HG02840 (cell line): ENCODE measurements around the gene YY1AP1.
A peak's percentile ranks its signal among the peaks of the same experiment; 100 is the strongest.
"Not testable (repeated sequence)": the region's sequence is repeated elsewhere in the genome, so short reads cannot be mapped to it uniquely, and the experiment has no call there.

Experiments used
- ATAC-seq: cut with Tn5 transposase; IDR thresholded peaks from one replicate; pipeline ENCODE4 v1.9.1; 2021; ENCODE audit warnings: mild to moderate bottlenecking, moderate library complexity, moderate number of reproducible peaks; ENCODE audit not compliant: unreplicated experiment, low FRiP score

YY1AP1 gene

GRCh38 chr1:155688324-155689080 is at the start of gene YY1AP1:
TSS of gene YY1AP1 (minus strand) at chr1:155688774. CDS start at chr1:155680436, 8,338 bp downstream.
- peak; percentile 83 for ATAC-seq

- no peak for ATAC-seq
These were observed 40.7 kb upstream of the YY1AP1 start for GRCh38 chr1:155729031-155729898.

GRCh38 chr1:155725142-155725541 is 36.6 kb upstream of the YY1AP1 start:
- ATAC-seq: no peak

- no peak for ATAC-seq
These were observed 31.1 kb upstream of the YY1AP1 start for GRCh38 chr1:155719703-155720102.

GRCh38 chr1:155718524-155719115 is 30.0 kb upstream of the YY1AP1 start:
- ATAC-seq: not testable (repeated sequence)

GRCh38 chr1:155717041-155717440 is 28.5 kb upstream of the YY1AP1 start:
- peak; percentile 68 for ATAC-seq

GRCh38 chr1:155715777-155716176 is 27.2 kb upstream of the YY1AP1 start:
- no peak for ATAC-seq

- ATAC-seq: not testable (repeated sequence)
These were observed 26.5 kb upstream of the YY1AP1 start for GRCh38 chr1:155715056-155715455.

GRCh38 chr1:155713075-155713474 is 24.5 kb upstream of the YY1AP1 start:
- no peak for ATAC-seq

GRCh38 chr1:155712636-155713035 is 24.1 kb upstream of the YY1AP1 start:
- ATAC-seq: not testable (repeated sequence)

- ATAC-seq: not testable (repeated sequence)
These were observed 22.9 kb upstream of the YY1AP1 start for GRCh38 chr1:155711457-155711856.

- no peak for ATAC-seq
These were observed 20.8 kb upstream of the YY1AP1 start for GRCh38 chr1:155709391-155709790.

- ATAC-seq: no peak
These were observed 17.6 kb upstream of the YY1AP1 start for GRCh38 chr1:155706139-155706538.

- ATAC-seq: not testable (repeated sequence)
These were observed 15.8 kb upstream of the YY1AP1 start for GRCh38 chr1:155704414-155704813.

GRCh38 chr1:155703216-155703615 is 14.6 kb upstream of the YY1AP1 start:
- ATAC-seq: no peak

- not testable (repeated sequence) for ATAC-seq
These were observed 13.1 kb upstream of the YY1AP1 start for GRCh38 chr1:155701675-155702074.

GRCh38 chr1:155699062-155699461 is 10.5 kb upstream of the YY1AP1 start:
- ATAC-seq: not testable (repeated sequence)

GRCh38 chr1:155698382-155699038 is 9.9 kb upstream of the YY1AP1 start:
- ATAC-seq: no peak

- not testable (repeated sequence) for ATAC-seq
These were observed 9.0 kb upstream of the YY1AP1 start for GRCh38 chr1:155697616-155698015.

GRCh38 chr1:155697046-155697445 is 8.5 kb upstream of the YY1AP1 start:
- no peak for ATAC-seq
